GM12864 (cell line): ENCODE results near the gene SSBP3.

Experiments used
- DNase-seq: peaks from one replicate; pipeline ENCODE4 v3.0.0-alpha.2; 2011; ENCODE audit warnings: low read depth
- H3K4me3 ChIP-seq: 2 replicates; pipeline ENCODE4 v1.5.1; 2011; ENCODE audit warnings: mild to moderate bottlenecking, low read depth, low read length, control low read depth
- CTCF ChIP-seq: IDR thresholded peaks from 2 replicates; pipeline ENCODE4 v1.5.1; 2011; ENCODE audit warnings: low read depth, mild to moderate bottlenecking, moderate library complexity, low read length, control low read depth, inconsistent platforms; ENCODE audit errors: missing control alignments

SSBP3 gene

GRCh38 chr1:54230507-54231339 is 175.5 kb downstream of the SSBP3 start:
- DNase-seq: no peak
- no peak overlapping the region for H3K4me3 ChIP-seq
- TF ChIP-seq CTCF: no peak

- no peak for DNase-seq
- no peak for TF ChIP-seq CTCF
- H3K4me3 ChIP-seq: no peak overlapping the region
Measured at GRCh38 chr1:54229281-54229891, 176.8 kb downstream of the SSBP3 start.

- no peak for DNase-seq
Measured at GRCh38 chr1:54228638-54229079, 177.5 kb downstream of the SSBP3 start.

GRCh38 chr1:54227891-54228310 is 178.3 kb downstream of the SSBP3 start:
- no peak for DNase-seq
- TF ChIP-seq CTCF: no peak
- H3K4me3 ChIP-seq: no peak overlapping the region

More at GRCh38 chr1:54228638-54229079, 177.5 kb downstream of the SSBP3 start:
- TF ChIP-seq CTCF: no peak
- H3K4me3 ChIP-seq: no peak overlapping the region

- DNase-seq: no peak
- no peak for TF ChIP-seq CTCF
Measured at GRCh38 chr1:54227091-54227602, 179.0 kb downstream of the SSBP3 start.

GRCh38 chr1:54225986-54226559 is 180.1 kb downstream of the SSBP3 start:
- no peak overlapping the region for H3K4me3 ChIP-seq
- no peak for TF ChIP-seq CTCF
- DNase-seq: no peak

More at GRCh38 chr1:54227091-54227602, 179.0 kb downstream of the SSBP3 start:
- H3K4me3 ChIP-seq: no peak overlapping the region
